Measurements from ENCODE around the gene ILDR1.

ILDR1 gene

DNA sequence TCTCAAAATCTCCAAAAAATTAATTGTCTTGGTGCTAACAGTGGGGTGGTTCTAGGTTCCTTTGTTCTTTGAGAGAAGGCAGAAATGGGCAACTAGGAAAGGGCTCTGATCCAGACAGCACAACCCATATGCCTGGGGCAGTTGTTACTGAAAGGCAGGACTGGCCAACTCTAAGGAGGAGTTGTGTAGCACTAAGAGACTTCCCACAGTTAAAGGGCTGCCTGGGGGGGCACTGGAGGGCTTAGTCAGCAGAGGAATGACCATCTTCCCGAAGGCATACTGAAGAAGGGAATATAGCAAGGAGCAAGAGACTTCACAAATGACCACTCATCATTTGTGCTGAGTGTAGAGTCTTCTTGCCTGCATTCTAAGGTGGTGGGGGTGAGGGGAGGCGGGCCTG is 15.8 kb downstream of the ILDR1 start:
- TF ChIP-seq, protein P1, sequence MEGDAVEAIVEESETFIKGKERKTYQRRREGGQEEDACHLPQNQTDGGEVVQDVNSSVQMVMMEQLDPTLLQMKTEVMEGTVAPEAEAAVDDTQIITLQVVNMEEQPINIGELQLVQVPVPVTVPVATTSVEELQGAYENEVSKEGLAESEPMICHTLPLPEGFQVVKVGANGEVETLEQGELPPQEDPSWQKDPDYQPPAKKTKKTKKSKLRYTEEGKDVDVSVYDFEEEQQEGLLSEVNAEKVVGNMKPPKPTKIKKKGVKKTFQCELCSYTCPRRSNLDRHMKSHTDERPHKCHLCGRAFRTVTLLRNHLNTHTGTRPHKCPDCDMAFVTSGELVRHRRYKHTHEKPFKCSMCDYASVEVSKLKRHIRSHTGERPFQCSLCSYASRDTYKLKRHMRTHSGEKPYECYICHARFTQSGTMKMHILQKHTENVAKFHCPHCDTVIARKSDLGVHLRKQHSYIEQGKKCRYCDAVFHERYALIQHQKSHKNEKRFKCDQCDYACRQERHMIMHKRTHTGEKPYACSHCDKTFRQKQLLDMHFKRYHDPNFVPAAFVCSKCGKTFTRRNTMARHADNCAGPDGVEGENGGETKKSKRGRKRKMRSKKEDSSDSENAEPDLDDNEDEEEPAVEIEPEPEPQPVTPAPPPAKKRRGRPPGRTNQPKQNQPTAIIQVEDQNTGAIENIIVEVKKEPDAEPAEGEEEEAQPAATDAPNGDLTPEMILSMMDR (IDR thresholded peaks at IDR 0.05; ENCODE audit: insufficient read depth, low read depth, low read length, missing control alignments), result no peak
- no peak for DNase-seq (ENCODE audit: low read depth)
- H3K4me3 ChIP-seq (ENCODE audit: low read length), result no peak overlapping the region

DNA sequence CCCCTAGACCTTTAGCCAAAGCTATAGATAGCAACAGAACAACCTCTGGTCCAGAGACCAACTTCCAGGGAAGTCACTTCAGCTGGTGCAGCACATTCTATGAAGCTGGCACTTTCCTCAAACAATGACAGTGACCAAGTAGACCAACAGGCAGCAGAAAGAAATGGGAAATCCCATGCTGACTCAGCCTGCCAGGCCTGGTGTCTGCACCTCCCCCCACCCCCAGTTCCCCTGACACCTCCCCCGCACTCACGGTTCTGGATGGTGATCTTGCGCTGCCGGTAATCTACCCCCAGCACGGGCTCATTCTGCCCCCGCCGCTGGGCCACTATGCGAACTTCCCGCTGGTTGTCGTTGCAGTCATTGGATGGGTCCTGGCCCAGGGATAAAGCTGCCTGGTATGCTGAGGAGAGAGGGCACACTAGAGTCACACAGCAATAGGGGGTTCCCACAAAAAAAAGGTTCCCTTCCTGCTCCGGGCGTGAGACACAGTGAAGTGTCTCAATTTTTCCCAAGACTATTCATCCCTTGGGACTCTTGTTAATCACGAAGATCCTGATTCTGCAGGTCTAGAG is 17.0 kb downstream of the ILDR1 start:
- no peak overlapping the region for H3K4me3 ChIP-seq (ENCODE audit: low read length)
- TF ChIP-seq, protein P1 (IDR thresholded peaks at IDR 0.05; ENCODE audit: insufficient read depth, low read depth, low read length, missing control alignments), result no peak
- DNase-seq (ENCODE audit: low read depth), result no peak

DNA sequence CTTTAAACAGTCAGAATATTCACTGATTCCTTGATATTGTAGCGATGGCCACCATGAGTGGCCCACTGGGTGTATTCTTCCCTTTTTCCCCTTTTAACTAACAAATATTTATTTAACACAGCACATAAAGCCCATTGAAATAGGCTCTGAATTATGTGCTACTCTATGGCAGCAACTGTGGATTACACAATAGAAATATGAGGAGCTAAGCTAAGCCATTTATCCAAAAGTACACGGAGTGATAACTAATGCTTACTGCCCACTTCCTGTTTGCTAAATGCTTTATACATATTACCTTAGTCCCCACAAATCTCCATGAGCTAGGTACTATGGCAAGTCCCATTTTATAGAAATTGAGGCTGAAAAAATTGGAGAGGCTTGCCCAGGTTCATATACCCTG is 17.9 kb downstream of the ILDR1 start:
- TF ChIP-seq, protein P1 (IDR thresholded peaks at IDR 0.05; ENCODE audit: insufficient read depth, low read depth, low read length, missing control alignments), result no peak
- peak; percentile 37 for DNase-seq (ENCODE audit: low read depth)
- no peak overlapping the region for H3K4me3 ChIP-seq (ENCODE audit: low read length)

DNA sequence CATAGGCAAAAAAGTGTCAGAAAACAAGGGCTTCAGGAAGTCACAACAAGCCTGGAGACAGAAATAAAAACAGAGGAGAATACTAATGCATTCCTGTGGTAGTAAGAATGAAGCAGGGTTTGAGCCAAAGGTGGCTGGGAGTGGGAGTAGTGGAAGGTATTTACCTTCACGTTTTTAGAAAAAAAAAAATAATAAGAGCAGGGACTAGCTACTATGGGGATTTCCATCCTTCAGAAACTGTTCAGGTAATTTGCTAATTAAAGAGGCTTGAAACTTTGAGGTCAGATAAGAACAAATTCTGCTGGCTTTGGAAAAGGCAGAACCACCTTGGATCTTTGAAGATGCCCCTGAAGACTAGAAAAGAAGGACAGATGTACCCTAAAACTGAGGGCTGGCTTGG is 18.4 kb downstream of the ILDR1 start:
- DNase-seq (ENCODE audit: low read depth), result no peak
- TF ChIP-seq, protein P1 (IDR thresholded peaks at IDR 0.05; ENCODE audit: insufficient read depth, low read depth, low read length, missing control alignments), result no peak
- no peak overlapping the region for H3K4me3 ChIP-seq (ENCODE audit: low read length)

DNA sequence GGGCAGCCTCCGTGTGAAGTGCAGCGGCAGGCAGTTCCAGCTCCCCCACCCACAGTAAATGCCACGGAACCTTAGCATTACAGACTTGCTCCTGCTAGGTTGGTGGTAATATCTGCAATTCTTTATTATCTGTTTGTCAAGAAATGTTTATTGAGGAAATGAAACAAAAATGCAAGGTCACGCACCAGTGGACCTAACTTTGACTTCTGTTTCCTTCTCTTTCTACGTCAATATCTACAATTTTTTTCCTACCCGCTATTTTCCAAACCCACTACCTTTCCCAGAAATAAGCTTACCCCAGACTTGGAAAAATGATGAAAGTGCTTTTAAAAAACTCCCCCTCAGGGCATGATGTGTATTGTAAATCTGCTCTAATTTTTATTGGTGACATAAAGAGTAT is 18.9 kb downstream of the ILDR1 start:
- no peak overlapping the region for H3K4me3 ChIP-seq (ENCODE audit: low read length)
- no peak for DNase-seq (ENCODE audit: low read depth)
- TF ChIP-seq, protein P1 (IDR thresholded peaks at IDR 0.05; ENCODE audit: insufficient read depth, low read depth, low read length, missing control alignments), result no peak

DNA sequence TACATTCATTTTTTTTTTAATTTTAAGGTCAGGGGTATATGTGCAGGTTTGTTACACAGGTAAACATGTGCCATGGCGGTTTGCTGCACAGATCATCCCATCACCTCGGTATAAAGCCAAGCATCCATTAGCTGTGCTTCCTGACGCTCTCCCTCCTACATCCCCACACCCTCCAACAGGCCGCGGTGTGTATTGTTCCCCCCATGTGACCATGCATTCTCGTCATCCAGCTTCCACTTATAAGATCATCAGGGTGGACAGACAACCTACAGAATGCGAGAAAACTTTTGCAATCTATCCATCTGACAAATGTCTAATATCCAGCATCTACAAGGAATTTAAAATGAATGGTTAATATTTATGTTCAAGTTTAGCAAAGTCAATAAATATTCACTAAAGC is 19.4 kb downstream of the ILDR1 start:
- no peak overlapping the region for H3K4me3 ChIP-seq (ENCODE audit: low read length)
- TF ChIP-seq, protein P1 (IDR thresholded peaks at IDR 0.05; ENCODE audit: insufficient read depth, low read depth, low read length, missing control alignments), result no peak
- DNase-seq (ENCODE audit: low read depth), result no peak

DNA sequence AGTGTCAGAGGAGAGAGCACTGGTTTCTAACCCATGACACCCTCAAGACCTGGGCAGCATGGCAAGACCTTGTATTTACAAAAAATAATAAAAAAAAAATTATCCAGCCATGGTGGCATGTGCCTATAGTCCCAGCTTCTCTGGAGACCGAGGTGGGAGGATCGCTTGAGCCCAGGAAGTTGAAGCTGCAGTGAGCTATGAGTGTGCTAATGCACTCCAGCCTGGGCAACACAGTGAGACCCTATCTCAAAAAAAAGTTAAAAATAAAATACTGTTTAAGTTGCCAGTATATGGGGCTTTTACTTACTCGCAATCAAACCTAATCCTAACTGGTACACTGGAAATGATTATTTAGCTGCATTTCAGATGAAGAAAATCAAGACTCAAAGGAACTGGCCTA is 20.2 kb downstream of the ILDR1 start:
- TF ChIP-seq, protein P1 (IDR thresholded peaks at IDR 0.05; ENCODE audit: insufficient read depth, low read depth, low read length, missing control alignments), result no peak
- H3K4me3 ChIP-seq (ENCODE audit: low read length), result no peak overlapping the region
- no peak for DNase-seq (ENCODE audit: low read depth)
